H1 (cell line): ENCODE data around the gene NOC2L. TPM values are rescaled to one million over a fixed set of nuclear protein-coding genes. Genes with fewer than 3 reads are reported as not detected.
A peak's percentile ranks its signal among the peaks of the same experiment; 100 is the strongest.

Experiments used
- CTCF ChIA-PET: fragments of 300-600 bp; sonication (Branson Sonifier 250); formaldehyde crosslinking; loops from one replicate; lab custom pipeline; 2021; ENCODE audit not compliant: partially characterized antibody; lab: Charles Lee
- POLR2A ChIA-PET: fragments of 300-600 bp; sonication (Branson Sonifier 250); formaldehyde crosslinking; loops from one replicate; lab custom pipeline; 2021; ENCODE audit warnings: inconsistent platforms; ENCODE audit not compliant: partially characterized antibody; lab: Charles Lee
- DNase-seq, 2 experiments: peaks; one replicate each; pipeline versions ENCODE4 v3.0.0 to v3.0.0-alpha.2; 2010 to 2022; ENCODE audit warnings: low spot score in 2 of 2, low read depth in 1 of 2, mixed read lengths in 1 of 2
- FAIRE-seq: peaks from 2 replicates; lab custom pipeline; 2011; peaks lifted over from hg19 to GRCh38; lab: Jason Lieb, UNC
- H2AFZ ChIP-seq: 2 replicates; pipeline ENCODE4 v1.8.1; 2012; ENCODE audit warnings: low read length, inconsistent platforms
- H2AK5ac ChIP-seq: 2 replicates; pipeline ENCODE4 v1.6.1; 2013; ENCODE audit warnings: low read depth, low read length
- H2BK120ac ChIP-seq: replicated peaks from 2 replicates; pipeline ENCODE3; 2013; ENCODE audit warnings: low read depth, low read length, inconsistent platforms
- H2BK12ac ChIP-seq: 2 replicates; pipeline ENCODE4 v1.6.1; 2013; ENCODE audit warnings: low read depth, low read length
- H2BK15ac ChIP-seq: 2 replicates; pipeline ENCODE4 v1.6.1; 2013; ENCODE audit warnings: low read length
- H2BK20ac ChIP-seq: 2 replicates; pipeline ENCODE4 v1.6.1; 2013; ENCODE audit warnings: low read length
- H2BK5ac ChIP-seq: 2 replicates; pipeline ENCODE4 v1.6.1; 2013; ENCODE audit warnings: low read depth, low read length
- H3K14ac ChIP-seq: 2 replicates; pipeline ENCODE4 v1.6.1; 2013; ENCODE audit warnings: inconsistent platforms; ENCODE audit not compliant: insufficient read length
- H3K18ac ChIP-seq: 2 replicates; pipeline ENCODE4 v1.6.1; 2013; ENCODE audit warnings: low read length; ENCODE audit errors: extremely low read depth
- H3K23ac ChIP-seq: 2 replicates; pipeline ENCODE4 v1.6.1; 2013; ENCODE audit warnings: inconsistent platforms; ENCODE audit not compliant: insufficient read length
- H3K23me2 ChIP-seq: 2 replicates; pipeline ENCODE4 v1.6.1; 2013; ENCODE audit warnings: low read depth, low read length
- H3K27ac ChIP-seq: 2 replicates; pipeline ENCODE4 v1.6.1; 2011; ENCODE audit warnings: low read depth, low read length, inconsistent platforms
- H3K27me3 ChIP-seq, 4 experiments: replicated peaks in 1 of 4; 1 replicate in 1 of 4; 2 replicates in 3 of 4; pipeline versions ENCODE4 v1.6.1 to v1.8.1; 2011 to 2013; ENCODE audit warnings: low read length in 3 of 4, mild to moderate bottlenecking in 3 of 4, inconsistent platforms in 2 of 4, mixed read lengths in 2 of 4, moderate library complexity in 1 of 4; ENCODE audit not compliant: control insufficient read depth in 3 of 4, insufficient read depth in 3 of 4; ENCODE audit errors: extremely low read depth in 1 of 4
- H3K36me3 ChIP-seq, 4 experiments: 2 replicates each; pipeline versions ENCODE4 v1.6.1 to v1.8.1; 2011 to 2013; ENCODE audit warnings: mild to moderate bottlenecking in 4 of 4, low read length in 3 of 4, moderate library complexity in 2 of 4, control low read depth in 1 of 4, inconsistent platforms in 1 of 4; ENCODE audit not compliant: insufficient read depth in 4 of 4, control insufficient read depth in 2 of 4
- H3K4ac ChIP-seq: replicated peaks from 2 replicates; pipeline ENCODE3; 2013; ENCODE audit warnings: low read length, low read depth, mixed read lengths, inconsistent platforms; ENCODE audit not compliant: insufficient read length
- H3K4me1 ChIP-seq, 4 experiments: replicated peaks in 1 of 4; 1 replicate in 1 of 4; 2 replicates in 3 of 4; pipeline versions ENCODE4 v1.6.1 to v1.8.1; 2011 to 2013; ENCODE audit warnings: low read length in 3 of 4, inconsistent platforms in 2 of 4, mixed read lengths in 1 of 4; ENCODE audit not compliant: insufficient read depth in 4 of 4, control insufficient read depth in 3 of 4
- H3K4me2 ChIP-seq, 2 experiments: 2 replicates each; pipeline versions ENCODE4 v1.6.1 to v1.8.1; 2011 to 2013; ENCODE audit warnings: low read depth in 2 of 2, low read length in 2 of 2, control low read depth in 1 of 2, inconsistent platforms in 1 of 2, mild to moderate bottlenecking in 1 of 2; ENCODE audit not compliant: insufficient read depth in 1 of 2
- H3K4me3 ChIP-seq, 4 experiments: fragments of 200-600, 300-600 bp in 1 of 4; sonication (generic), shearing (Covaris generic), sonication (Bioruptor Twin) in 1 of 4; 2 replicates each; pipeline versions ENCODE4 v1.5.1 to v1.8.1; 2011 to 2016; ENCODE audit warnings: low read length in 4 of 4, low read depth in 3 of 4, control low read depth in 2 of 4, inconsistent platforms in 2 of 4, mild to moderate bottlenecking in 2 of 4, mixed read lengths in 1 of 4, moderate library complexity in 1 of 4; ENCODE audit not compliant: insufficient read depth in 2 of 4; ENCODE audit errors: extremely low read depth in 1 of 4
- H3K56ac ChIP-seq: replicated peaks from 2 replicates; pipeline ENCODE3; 2013; ENCODE audit warnings: low read depth, mild to moderate bottlenecking, mixed read lengths, low read length, inconsistent platforms; ENCODE audit not compliant: insufficient read length
- H3K79me1 ChIP-seq: 2 replicates; pipeline ENCODE4 v1.6.1; 2013; ENCODE audit warnings: low read depth, low read length, control low read depth
- H3K79me2 ChIP-seq, 2 experiments: 2 replicates each; pipeline versions ENCODE4 v1.6.1 to v1.8.1; 2012 to 2013; ENCODE audit warnings: low read length in 2 of 2, mild to moderate bottlenecking in 2 of 2, inconsistent platforms in 1 of 2; ENCODE audit not compliant: insufficient read depth in 2 of 2, control insufficient read depth in 1 of 2
- H3K9ac ChIP-seq, 4 experiments: replicated peaks in 1 of 4; 1 replicate in 1 of 4; 2 replicates in 3 of 4; pipeline versions ENCODE4 v1.6.1 to v1.8.1; 2011 to 2013; ENCODE audit warnings: low read depth in 3 of 4, low read length in 3 of 4, control low read depth in 2 of 4, mild to moderate bottlenecking in 2 of 4, moderate library complexity in 2 of 4, inconsistent platforms in 1 of 4; ENCODE audit errors: extremely low read depth in 1 of 4
- H3K9me3 ChIP-seq, 2 experiments: 2 replicates each; pipeline versions ENCODE4 v1.6.1 to v1.8.1; 2012 to 2013; ENCODE audit warnings: mild to moderate bottlenecking in 2 of 2, moderate library complexity in 2 of 2, control low read depth in 1 of 2, inconsistent platforms in 1 of 2, low read depth in 1 of 2, low read length in 1 of 2, mixed read lengths in 1 of 2; ENCODE audit not compliant: insufficient read depth in 2 of 2
- H4K20me1 ChIP-seq, 2 experiments: replicated peaks in 1 of 2; 2 replicates each; pipeline versions ENCODE3 to v1.8.1; 2011 to 2013; ENCODE audit warnings: inconsistent platforms in 2 of 2, low read length in 2 of 2, mild to moderate bottlenecking in 1 of 2; ENCODE audit not compliant: insufficient read depth in 2 of 2, control insufficient read depth in 1 of 2
- H4K5ac ChIP-seq: 2 replicates; pipeline ENCODE4 v1.6.1; 2013; ENCODE audit warnings: low read length, low read depth, mixed read lengths, inconsistent platforms; ENCODE audit not compliant: insufficient read length
- H4K8ac ChIP-seq: 2 replicates; pipeline ENCODE4 v1.8.0; 2013; ENCODE audit warnings: mild to moderate bottlenecking, moderate library complexity, low read length, inconsistent platforms; ENCODE audit not compliant: insufficient read depth; ENCODE audit errors: extremely low read depth
- H4K91ac ChIP-seq: replicated peaks from 2 replicates; pipeline ENCODE3; 2013; ENCODE audit warnings: low read length, mixed read lengths, inconsistent platforms; ENCODE audit not compliant: insufficient read length
- CHD1 ChIP-seq: IDR thresholded peaks from 2 replicates; pipeline ENCODE4 v1.6.1; 2012; ENCODE audit warnings: low read depth, low read length, improper control_type of control experiment
- ZNF274 ChIP-seq: IDR thresholded peaks from 2 replicates; pipeline ENCODE4 v1.7.0; 2012; ENCODE audit warnings: low read length, borderline replicate concordance; ENCODE audit errors: extremely low read depth
- WGBS, 2 experiments: shearing (Covaris generic) in 1 of 2; methylation state at CpG; one replicate each; pipeline versions ENCODE4 v1.1.6 to v1.1.7; 2013 to 2015; ENCODE audit warnings: low lambda C conversion rate in 2 of 2, mixed read lengths in 2 of 2, inconsistent platforms in 1 of 2, low coverage in 1 of 2, missing lambda C conversion rate in 1 of 2; ENCODE audit not compliant: insufficient replicate concordance in 2 of 2, insufficient coverage in 1 of 2, insufficient read length in 1 of 2; ENCODE audit errors: extremely low coverage in 1 of 2, missing lambda C conversion rate in 1 of 2; 5-methylcytosine and 5-hydroxymethylcytosine counted together
- polyA plus RNA-seq, 7 experiments: library from polyadenylated mRNA; depleted of rRNA in 3 of 7; stranded (reverse) in 5 of 7; unstranded in 2 of 7; fragments of >200 nt in 5 of 7; fragments of 200-250 nt in 2 of 7; gene quantifications; 1 replicate in 5 of 7; 2 replicates in 1 of 7; 4 replicates in 1 of 7; pipeline versions ENCODE4 v1.2.1 to v1.2.3, GENCODE V29; 2011 to 2013; ENCODE audit warnings: missing spikeins in 2 of 7, mixed read lengths in 2 of 7
- total RNA-seq: library from RNA; stranded (reverse); fragmentation: NEBNext Ultra II Directional; extraction: Animal tissue kit (Norgen Biotek cat#: 25700); gene quantifications from 2 replicates; pipeline ENCODE4 v1.2.1, GENCODE V29; 2021

The NOC2L gene
- total and polyA plus RNA-seq, 2 of the 8 experiments (the other 6 are each of a cell fraction or from before 2014, with no cell fraction given) = 74.7 to 130 TPM

- no peak overlapping the region for H2BK15ac ChIP-seq
- H2AFZ ChIP-seq = no peak overlapping the region
- FAIRE-seq (no peak), DNase-seq (no peak)
- H4K20me1 ChIP-seq = peaks cover 23% of the 10 kb centered on the region in 2 experiments
- no peak overlapping the region for H3K4me3 ChIP-seq
- no peak overlapping the region for H3K4ac ChIP-seq
- no peak overlapping the region for H3K56ac ChIP-seq
- no peak overlapping the region for H3K14ac ChIP-seq
- H3K27ac ChIP-seq = no peak overlapping the region
- H2AK5ac ChIP-seq = no peak overlapping the region
- H4K5ac ChIP-seq = no peak overlapping the region
- H4K91ac ChIP-seq = no peak overlapping the region
- peaks cover 2 to 17% (median 11%) of the 10 kb centered on the region in 4 experiments for H3K4me1 ChIP-seq
- no peak overlapping the region for H3K4me2 ChIP-seq
- H3K23ac ChIP-seq = no peak overlapping the region
- no peak overlapping the region for H3K18ac ChIP-seq
- no peaks in the 10 kb centered on the region for H3K79me2 ChIP-seq
- 83% methylated on average over 6 of the region's 18 CpGs; no CpG with 5 or more reads in 1 of the 2 experiments for WGBS, 2 experiments
- no peak overlapping the region for H3K9ac ChIP-seq
- no peak overlapping the region for H4K8ac ChIP-seq
- ChIA-PET CTCF (interaction anchor here (0.6 to 4.6 kb wide), 10 partner anchors 10 to 133 kb away, joined by 3 to 45 read pairs (median 4); partner anchors contain the start of gene NOC2L), POLR2A (interaction anchor here (0.6 to 4.0 kb wide), 3 partner anchors 10 to 106 kb away, joined by 3 to 28 read pairs (median 6); no protein-coding TSS in a partner anchor)
- H2BK12ac ChIP-seq = 0 out of 2 replicates have a peak overlapping the region, but pooled peaks have one; percentile 27
- no peak overlapping the region for H2BK120ac ChIP-seq
- no peak overlapping the region for H2BK5ac ChIP-seq
- H3K23me2 ChIP-seq = no peaks in the 10 kb centered on the region
- H2BK20ac ChIP-seq = no peak overlapping the region
- H3K79me1 ChIP-seq = no peaks in the 10 kb centered on the region
- TF ChIP-seq ZNF274 (no peak), CHD1 (no peak)
- no peaks in the 10 kb centered on the region for H3K9me3 ChIP-seq
- peaks cover 69 to 90% (median 87%) of the 10 kb centered on the region in 4 experiments for H3K27me3 ChIP-seq
- no peaks in the 10 kb centered on the region for H3K36me3 ChIP-seq
Observed at GRCh38 chr1:930633-931138, 28.4 kb downstream of the NOC2L start.
